Esophagus squamous epithelium (tissue), 5 donors: ENCODE data around the gene TSKS. TPM values are rescaled to one million over a fixed set of nuclear protein-coding genes. Genes with fewer than 3 reads are reported as not detected.

ENCODE experiments used
- DNase-seq: peaks from one replicate; lab custom pipeline; 2025; lab: John Stamatoyannopoulos, UW
- H3K27ac ChIP-seq, 4 donors: fragments of 200-600 bp; sonication (generic); one replicate each; pipeline ENCODE4 v1.5.1; 2016 to 2019; ENCODE audit warnings: mild to moderate bottlenecking in 1 of 4
- H3K27me3 ChIP-seq, 4 donors: fragments of 200-600 bp; sonication (generic); 1 replicate in 3 of 4; 2 replicates in 1 of 4; pipeline versions ENCODE4 v1.5.1 to v1.6.0; 2017 to 2021; ENCODE audit warnings: antibody characterized with exemption in 1 of 4
- H3K36me3 ChIP-seq, 3 donors: fragments of 200-600 bp; sonication (generic); one replicate each; pipeline ENCODE4 v1.5.1; 2016 to 2019
- H3K4me1 ChIP-seq, 3 donors: fragments of 200-600 bp; sonication (generic); one replicate each; pipeline ENCODE4 v1.5.1; 2017 to 2019
- H3K4me3 ChIP-seq, 4 donors: fragments of 200-600 bp; sonication (generic); 1 replicate in 3 of 4; 2 replicates in 1 of 4; pipeline ENCODE4 v1.5.1; 2016 to 2019; ENCODE audit warnings: mild to moderate bottlenecking in 2 of 4, moderate library complexity in 1 of 4
- H3K9me3 ChIP-seq, 3 donors: fragments of 200-600 bp; sonication (generic); one replicate each; pipeline ENCODE4 v1.5.1; 2016 to 2019
- CTCF ChIP-seq, 6 experiments: fragments of 450-650 bp in 4 of 6; fragments of 200-600 bp in 2 of 6; sonication (generic) in 2 of 6; IDR thresholded peaks; one replicate each; pipeline ENCODE4 v1.5.1; 2016 to 2019; ENCODE audit warnings: antibody characterized with exemption in 6 of 6, mild to moderate bottlenecking in 4 of 6, moderate library complexity in 4 of 6
- POLR2A ChIP-seq, 4 donors: fragments of 450-650 bp; IDR thresholded peaks; one replicate each; pipeline ENCODE4 v1.6.1; 2017; ENCODE audit warnings: antibody characterized with exemption in 4 of 4, mild to moderate bottlenecking in 4 of 4, moderate library complexity in 3 of 4
- WGBS, 2 donors: methylation state at CpG; one replicate each; pipeline ENCODE4 v1.1.5; 2018; 5-methylcytosine and 5-hydroxymethylcytosine counted together
- intact Hi-C: fragments of 100-400 bp; cut with DNase I; formaldehyde crosslinking; loops from one replicate; pipeline ENCODE4 v1.15.0; 2022
- total RNA-seq, 4 donors: library from RNA; depleted of rRNA; stranded (reverse); fragments of >200 nt; gene quantifications; one replicate each; pipeline ENCODE4 v1.1.0, GENCODE V29; 2016
- donor health status: DM: yes; HTN: yes; CAD: no.

The TSKS gene
- total RNA-seq, 4 donors from 2014 or later, result not detected

DNA sequence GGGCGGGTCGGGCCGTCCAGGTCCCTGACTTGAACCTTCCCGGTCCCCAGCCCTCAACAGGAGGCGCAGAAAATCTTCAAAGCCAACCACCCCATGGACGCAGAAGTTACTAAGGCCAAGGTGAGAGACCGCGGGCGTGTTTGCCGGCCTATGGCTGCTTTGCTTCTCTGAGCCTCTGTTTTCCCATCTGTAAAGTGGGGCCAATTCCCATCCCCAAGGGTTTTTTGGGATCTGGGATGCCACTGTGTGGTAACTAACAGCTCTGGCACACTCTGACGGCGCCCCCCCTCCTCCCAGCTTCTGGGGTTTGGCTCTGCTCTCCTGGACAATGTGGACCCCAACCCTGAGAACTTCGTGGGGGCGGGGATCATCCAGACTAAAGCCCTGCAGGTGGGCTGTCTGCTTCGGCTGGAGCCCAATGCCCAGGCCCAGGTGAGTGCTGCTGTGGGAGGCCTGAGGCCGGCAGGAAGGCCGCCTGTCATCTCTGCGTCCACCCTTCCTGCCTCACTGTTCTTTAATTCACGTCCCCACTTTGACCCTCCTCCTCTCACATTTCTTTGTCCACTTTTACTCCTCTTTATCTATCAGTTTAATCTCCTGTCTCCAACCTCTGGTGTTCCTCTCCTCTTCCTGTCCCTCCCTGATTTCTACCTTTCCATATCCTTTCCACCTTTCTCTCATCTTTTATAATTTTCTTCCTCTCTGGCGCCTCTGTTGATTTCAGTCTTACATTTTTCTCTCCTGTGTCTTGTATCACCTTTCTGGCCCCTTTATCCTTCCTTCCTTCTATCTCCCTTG, 42.9 kb upstream of the TSKS start:
- intact Hi-C loops, result no loop called here
- H3K27me3 ChIP-seq, result no peaks in the 10 kb centered on the region
- H3K36me3 ChIP-seq, result peaks cover 10 to 67% (median 18%) of the 10 kb centered on the region in 3 donors
- peaks cover 10 to 42% (median 12%) of the 10 kb centered on the region in 3 donors for H3K4me1 ChIP-seq
- TF ChIP-seq CTCF (IDR thresholded peaks at IDR 0.05), result no peak
- no peak for TF ChIP-seq POLR2A (IDR thresholded peaks at IDR 0.05)
- WGBS, 2 donors, result 83 to 94% methylated on average over 10 to 16 of the region's 20 CpGs
- no peak overlapping the region for H3K4me3 ChIP-seq
- H3K9me3 ChIP-seq, result no peaks in the 10 kb centered on the region
- no peak for DNase-seq
- H3K27ac ChIP-seq, result no peak overlapping the region

GRCh38 chr19:49803529-49803856, 40.4 kb upstream of the TSKS start:
- Histone ChIP-seq H3K4me3 (no peak overlapping the region), H3K9me3 (no peaks in the 10 kb centered on the region), H3K27ac (no peak overlapping the region), H3K4me1 (peaks cover 0 to 22% (median 3%) of the 10 kb centered on the region in 3 donors), H3K27me3 (no peaks in the 10 kb centered on the region), H3K36me3 (peaks cover 30 to 93% (median 42%) of the 10 kb centered on the region in 3 donors)
- intact Hi-C loops, result no loop called here
- 51 to 71% methylated on average over 6 of the region's 6 CpGs for WGBS, 2 donors
- DNase-seq, result no peak
- TF ChIP-seq POLR2A (IDR thresholded peaks at IDR 0.05) (no peak), CTCF (IDR thresholded peaks at IDR 0.05) (no peak)

GRCh38 chr19:49802836-49803528, 39.9 kb upstream of the TSKS start:
- Histone ChIP-seq H3K27me3 (no peaks in the 10 kb centered on the region), H3K4me3 (peak overlapping the region in 2 of 4 donors; percentile 40 to 53), H3K27ac (peak overlapping the region in 3 of 4 donors; percentile 54 to 62 (median 57)), H3K9me3 (no peaks in the 10 kb centered on the region), H3K36me3 (peaks cover 30 to 98% (median 47%) of the 10 kb centered on the region in 3 donors), H3K4me1 (peaks cover 0 to 17% (median 0%) of the 10 kb centered on the region in 3 donors)
- TF ChIP-seq POLR2A (IDR thresholded peaks at IDR 0.05) (no peak), CTCF (IDR thresholded peaks at IDR 0.05) (no peak)
- WGBS, 2 donors, result 84 to 88% methylated on average over 8 to 12 of the region's 24 CpGs
- intact Hi-C loops, result no loop called here
- no peak for DNase-seq

- Histone ChIP-seq H3K4me1 (peaks cover 0 to 17% (median 0%) of the 10 kb centered on the region in 3 donors), H3K9me3 (no peaks in the 10 kb centered on the region), H3K4me3 (peak overlapping the region in 3 of 4 donors; percentile 35 to 53 (median 40)), H3K36me3 (peaks cover 30 to 100% (median 54%) of the 10 kb centered on the region in 3 donors), H3K27ac (peak overlapping the region in 3 of 4 donors; percentile 54 to 62 (median 57)), H3K27me3 (no peaks in the 10 kb centered on the region)
- intact Hi-C loops, result no loop called here
- 56 to 70% methylated on average over 9 to 14 of the region's 38 CpGs for WGBS, 2 donors
- TF ChIP-seq CTCF (IDR thresholded peaks at IDR 0.05), result peak in 4 of 6 experiments; percentile 6 to 21 (median 19)
- TF ChIP-seq POLR2A (IDR thresholded peaks at IDR 0.05), result no peak
- DNase-seq, result no peak
Measured at GRCh38 chr19:49801966-49802661, 39.0 kb upstream of the TSKS start.
